CD4-positive, alpha-beta T cell treated with Interleukin-15 for 1 hour (primary cell): Measurements from ENCODE around the gene KLHDC9.
A peak's percentile ranks its signal among the peaks of the same experiment; 100 is the strongest.
"Not testable (repeated sequence)": the region's sequence is repeated elsewhere in the genome, so short reads cannot be mapped to it uniquely, and the experiment has no call there.

Experiments
- DNase-seq: peaks from one replicate; pipeline ENCODE4 v3.0.0-alpha.2; 2020

Gene KLHDC9

GRCh38 chr1:161098210-161099068, at the start of gene KLHDC9:
Gene KLHDC9 (plus strand): TSS chr1:161098361. CDS start chr1:161098536, 175 bp downstream.
- peak; percentile 79 for DNase-seq

- no peak for DNase-seq
These were observed 49.0 kb upstream of the KLHDC9 start for GRCh38 chr1:161048949-161049722.

GRCh38 chr1:161051219-161051618, 46.9 kb upstream of the KLHDC9 start:
- DNase-seq, result no peak

GRCh38 chr1:161052899-161053298, 45.3 kb upstream of the KLHDC9 start:
- DNase-seq, result no peak

GRCh38 chr1:161054232-161054631, 43.9 kb upstream of the KLHDC9 start:
- no peak for DNase-seq

- no peak for DNase-seq
These were observed 43.4 kb upstream of the KLHDC9 start for GRCh38 chr1:161054805-161055204.

- DNase-seq, result no peak
These were observed 38.9 kb upstream of the KLHDC9 start for GRCh38 chr1:161059293-161059692.

- DNase-seq, result no peak
These were observed 36.7 kb upstream of the KLHDC9 start for GRCh38 chr1:161061419-161061818.

- DNase-seq, result not testable (repeated sequence)
These were observed 34.2 kb upstream of the KLHDC9 start for GRCh38 chr1:161063936-161064335.

GRCh38 chr1:161065681-161066080, 32.5 kb upstream of the KLHDC9 start:
- DNase-seq, result not testable (repeated sequence)

- no peak for DNase-seq
These were observed 31.5 kb upstream of the KLHDC9 start for GRCh38 chr1:161066694-161067093.

GRCh38 chr1:161068306-161069234, 29.6 kb upstream of the KLHDC9 start:
- peak; percentile 94 for DNase-seq

- DNase-seq, result no peak
These were observed 28.9 kb upstream of the KLHDC9 start for GRCh38 chr1:161069241-161069640.

GRCh38 chr1:161069731-161070270, 28.4 kb upstream of the KLHDC9 start, which contains the start of gene ARHGAP30:
Gene ARHGAP30 (minus strand): TSS chr1:161069891. CDS start chr1:161069624, 267 bp downstream.
- peak; percentile 96 for DNase-seq

GRCh38 chr1:161070761-161071160, 27.4 kb upstream of the KLHDC9 start:
- no peak for DNase-seq

GRCh38 chr1:161071886-161072371, 26.2 kb upstream of the KLHDC9 start:
- DNase-seq, result peak; percentile 72

GRCh38 chr1:161072751-161073449, 25.3 kb upstream of the KLHDC9 start:
- no peak for DNase-seq

- DNase-seq, result no peak
These were observed 24.6 kb upstream of the KLHDC9 start for GRCh38 chr1:161073474-161074121.

GRCh38 chr1:161074676-161075368, 23.3 kb upstream of the KLHDC9 start:
- DNase-seq, result no peak

- no peak for DNase-seq
These were observed 21.8 kb upstream of the KLHDC9 start for GRCh38 chr1:161076410-161076809.
